GM21367 (cell line): ENCODE measurements around the gene SELENOI.

Experiments used
- ATAC-seq: cut with Tn5 transposase; IDR thresholded peaks from one replicate; pipeline ENCODE4 v1.9.1; 2021; ENCODE audit not compliant: unreplicated experiment

The SELENOI gene

GRCh38 chr2:26410764-26411243, 64.9 kb downstream of the SELENOI start:
- ATAC-seq: no peak

- no peak for ATAC-seq
Observed at GRCh38 chr2:26411419-26411818, 65.5 kb downstream of the SELENOI start.

- no peak for ATAC-seq
Observed at GRCh38 chr2:26412091-26412673, 66.2 kb downstream of the SELENOI start.

GRCh38 chr2:26414311-26414710, 68.4 kb downstream of the SELENOI start:
- no peak for ATAC-seq

- no peak for ATAC-seq
Observed at GRCh38 chr2:26421961-26422360, 76.0 kb downstream of the SELENOI start.

GRCh38 chr2:26422947-26423629, 77.1 kb downstream of the SELENOI start:
- no peak for ATAC-seq

- ATAC-seq: no peak
Observed at GRCh38 chr2:26423750-26424149, 77.8 kb downstream of the SELENOI start.

GRCh38 chr2:26424221-26424620, 78.3 kb downstream of the SELENOI start:
- no peak for ATAC-seq

GRCh38 chr2:26428846-26429245, 82.9 kb downstream of the SELENOI start:
- no peak for ATAC-seq

- ATAC-seq: no peak
Observed at GRCh38 chr2:26429779-26430578, 84.0 kb downstream of the SELENOI start.

GRCh38 chr2:26430826-26431225, 84.9 kb downstream of the SELENOI start:
- ATAC-seq: no peak

- ATAC-seq: no peak
Observed at GRCh38 chr2:26432363-26432762, 86.4 kb downstream of the SELENOI start.

GRCh38 chr2:26432859-26433258, 86.9 kb downstream of the SELENOI start:
- ATAC-seq: no peak

GRCh38 chr2:26435106-26435505, 89.2 kb downstream of the SELENOI start:
- ATAC-seq: no peak

GRCh38 chr2:26438526-26438925, 92.6 kb downstream of the SELENOI start:
- no peak for ATAC-seq

- ATAC-seq: no peak
Observed at GRCh38 chr2:26438926-26439325, 93.0 kb downstream of the SELENOI start.

- no peak for ATAC-seq
Observed at GRCh38 chr2:26442301-26442700, 96.4 kb downstream of the SELENOI start.

GRCh38 chr2:26442707-26443106, 96.8 kb downstream of the SELENOI start:
- ATAC-seq: no peak

GRCh38 chr2:26444236-26444635, 98.3 kb downstream of the SELENOI start:
- no peak for ATAC-seq
